Neural cell (in vitro differentiated cells): Measurements from ENCODE around the gene NDUFS5.

Experiments used
- EZH2 ChIP-seq: fragments of 200-600, 300-800 bp; shearing (Covaris generic), sonication (generic); IDR thresholded peaks from 2 replicates; pipeline ENCODE4 v1.6.1; 2014; ENCODE audit warnings: antibody characterized with exemption, low read length, borderline replicate concordance, mild to moderate bottlenecking; ENCODE audit not compliant: insufficient read depth, poor library complexity, severe bottlenecking
- POLR2AphosphoS5 ChIP-seq: IDR thresholded peaks from 2 replicates; pipeline ENCODE4 v1.6.1; 2012
- TF ChIP-seq, protein P1 (sequence below): IDR thresholded peaks from 2 replicates; pipeline ENCODE4 v1.6.1; 2012; ENCODE audit warnings: borderline replicate concordance
- TF ChIP-seq, protein P2 (sequence below): fragments of 450-650 bp; IDR thresholded peaks from 2 replicates; pipeline ENCODE4 v1.5.1; 2014; ENCODE audit warnings: antibody characterized with exemption, mild to moderate bottlenecking, moderate library complexity; ENCODE audit not compliant: poor library complexity, severe bottlenecking

DNA sequence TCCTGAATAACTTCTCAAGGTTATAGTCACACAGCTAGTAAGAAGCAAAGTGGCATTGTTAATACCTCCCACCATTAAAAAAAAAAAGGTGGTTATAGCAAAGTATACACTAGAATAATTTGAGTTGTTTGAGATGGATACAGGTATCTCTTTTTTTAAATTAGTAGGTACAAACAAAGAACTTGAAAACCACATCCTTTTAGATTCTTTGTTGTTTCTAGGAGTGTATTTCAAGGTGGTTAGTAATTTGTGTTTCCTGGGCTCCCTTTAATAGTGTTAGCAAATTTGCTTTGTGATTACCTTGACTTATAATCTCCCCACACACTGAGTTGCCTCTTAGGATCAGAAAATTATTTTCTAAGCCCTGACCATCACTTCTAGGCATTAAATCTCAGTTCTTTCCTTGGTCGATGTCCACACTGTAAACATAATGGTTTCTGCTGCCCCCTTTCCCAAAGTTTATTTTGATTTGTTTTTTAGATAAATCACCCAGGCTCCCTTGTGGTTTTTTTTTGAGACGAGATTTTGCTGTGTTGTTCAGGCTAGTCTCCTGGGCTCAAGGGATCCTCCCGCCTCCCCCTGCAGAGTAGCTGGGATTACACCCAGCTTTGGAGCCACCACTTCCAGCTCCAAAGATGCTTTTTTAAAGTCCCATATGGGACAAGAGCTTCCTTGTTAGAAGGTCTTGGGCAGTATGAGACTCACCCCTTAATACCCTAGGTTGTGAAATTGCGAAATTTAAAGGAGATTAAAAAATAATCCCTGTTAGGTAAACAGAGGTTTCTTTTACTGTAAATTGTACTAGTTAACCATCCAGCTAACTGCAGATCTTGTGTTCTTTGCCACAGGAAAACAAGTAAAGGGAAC lies 28.9 kb upstream of the NDUFS5 start:
- TF ChIP-seq EZH2 (no peak), POLR2AphosphoS5 (no peak)
- TF ChIP-seq, protein P1, sequence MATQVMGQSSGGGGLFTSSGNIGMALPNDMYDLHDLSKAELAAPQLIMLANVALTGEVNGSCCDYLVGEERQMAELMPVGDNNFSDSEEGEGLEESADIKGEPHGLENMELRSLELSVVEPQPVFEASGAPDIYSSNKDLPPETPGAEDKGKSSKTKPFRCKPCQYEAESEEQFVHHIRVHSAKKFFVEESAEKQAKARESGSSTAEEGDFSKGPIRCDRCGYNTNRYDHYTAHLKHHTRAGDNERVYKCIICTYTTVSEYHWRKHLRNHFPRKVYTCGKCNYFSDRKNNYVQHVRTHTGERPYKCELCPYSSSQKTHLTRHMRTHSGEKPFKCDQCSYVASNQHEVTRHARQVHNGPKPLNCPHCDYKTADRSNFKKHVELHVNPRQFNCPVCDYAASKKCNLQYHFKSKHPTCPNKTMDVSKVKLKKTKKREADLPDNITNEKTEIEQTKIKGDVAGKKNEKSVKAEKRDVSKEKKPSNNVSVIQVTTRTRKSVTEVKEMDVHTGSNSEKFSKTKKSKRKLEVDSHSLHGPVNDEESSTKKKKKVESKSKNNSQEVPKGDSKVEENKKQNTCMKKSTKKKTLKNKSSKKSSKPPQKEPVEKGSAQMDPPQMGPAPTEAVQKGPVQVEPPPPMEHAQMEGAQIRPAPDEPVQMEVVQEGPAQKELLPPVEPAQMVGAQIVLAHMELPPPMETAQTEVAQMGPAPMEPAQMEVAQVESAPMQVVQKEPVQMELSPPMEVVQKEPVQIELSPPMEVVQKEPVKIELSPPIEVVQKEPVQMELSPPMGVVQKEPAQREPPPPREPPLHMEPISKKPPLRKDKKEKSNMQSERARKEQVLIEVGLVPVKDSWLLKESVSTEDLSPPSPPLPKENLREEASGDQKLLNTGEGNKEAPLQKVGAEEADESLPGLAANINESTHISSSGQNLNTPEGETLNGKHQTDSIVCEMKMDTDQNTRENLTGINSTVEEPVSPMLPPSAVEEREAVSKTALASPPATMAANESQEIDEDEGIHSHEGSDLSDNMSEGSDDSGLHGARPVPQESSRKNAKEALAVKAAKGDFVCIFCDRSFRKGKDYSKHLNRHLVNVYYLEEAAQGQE: no peak
- TF ChIP-seq, protein P2, sequence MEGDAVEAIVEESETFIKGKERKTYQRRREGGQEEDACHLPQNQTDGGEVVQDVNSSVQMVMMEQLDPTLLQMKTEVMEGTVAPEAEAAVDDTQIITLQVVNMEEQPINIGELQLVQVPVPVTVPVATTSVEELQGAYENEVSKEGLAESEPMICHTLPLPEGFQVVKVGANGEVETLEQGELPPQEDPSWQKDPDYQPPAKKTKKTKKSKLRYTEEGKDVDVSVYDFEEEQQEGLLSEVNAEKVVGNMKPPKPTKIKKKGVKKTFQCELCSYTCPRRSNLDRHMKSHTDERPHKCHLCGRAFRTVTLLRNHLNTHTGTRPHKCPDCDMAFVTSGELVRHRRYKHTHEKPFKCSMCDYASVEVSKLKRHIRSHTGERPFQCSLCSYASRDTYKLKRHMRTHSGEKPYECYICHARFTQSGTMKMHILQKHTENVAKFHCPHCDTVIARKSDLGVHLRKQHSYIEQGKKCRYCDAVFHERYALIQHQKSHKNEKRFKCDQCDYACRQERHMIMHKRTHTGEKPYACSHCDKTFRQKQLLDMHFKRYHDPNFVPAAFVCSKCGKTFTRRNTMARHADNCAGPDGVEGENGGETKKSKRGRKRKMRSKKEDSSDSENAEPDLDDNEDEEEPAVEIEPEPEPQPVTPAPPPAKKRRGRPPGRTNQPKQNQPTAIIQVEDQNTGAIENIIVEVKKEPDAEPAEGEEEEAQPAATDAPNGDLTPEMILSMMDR: no peak
